Stimulated activated CD8-positive, alpha-beta memory T cell treated with anti-CD3 and anti-CD28 coated beads, Interleukin-7, amount 100 ng/mL, for 48 hours (primary cell): ENCODE measurements around the gene RASA3.

ENCODE experiments used
- DNase-seq, 2 donors: peaks; one replicate each; pipeline ENCODE4 v3.0.0-alpha.2; 2020; ENCODE audit warnings: low read depth in 1 of 2; ENCODE audit errors: extremely low read depth in 1 of 2

The RASA3 gene

GRCh38 chr13:114042066-114042815 is 90.2 kb downstream of the RASA3 start:
- DNase-seq: no peak

- DNase-seq: no peak
Measured at GRCh38 chr13:114041493-114041892, 90.9 kb downstream of the RASA3 start.

GRCh38 chr13:114039471-114040141 is 92.8 kb downstream of the RASA3 start:
- no peak for DNase-seq

GRCh38 chr13:114038900-114039299 is 93.5 kb downstream of the RASA3 start:
- DNase-seq: no peak

- no peak for DNase-seq
Measured at GRCh38 chr13:114038211-114038613, 94.2 kb downstream of the RASA3 start.

GRCh38 chr13:114037674-114038073 is 94.7 kb downstream of the RASA3 start:
- DNase-seq: no peak

GRCh38 chr13:114035583-114036531 is 96.6 kb downstream of the RASA3 start:
- no peak for DNase-seq

- no peak for DNase-seq
Measured at GRCh38 chr13:114035186-114035582, 97.2 kb downstream of the RASA3 start.

GRCh38 chr13:114034481-114034891 is 97.9 kb downstream of the RASA3 start:
- DNase-seq: no peak

- no peak for DNase-seq
Measured at GRCh38 chr13:114033541-114034315, 98.7 kb downstream of the RASA3 start.

GRCh38 chr13:114032126-114032799 is 100.2 kb downstream of the RASA3 start:
- DNase-seq: no peak

GRCh38 chr13:114031631-114032030 is 100.8 kb downstream of the RASA3 start:
- DNase-seq: no peak

- DNase-seq: no peak
Measured at GRCh38 chr13:114030666-114031610, 101.5 kb downstream of the RASA3 start.

GRCh38 chr13:114029866-114030625 is 102.4 kb downstream of the RASA3 start:
- no peak for DNase-seq

GRCh38 chr13:114027826-114028225 is 104.6 kb downstream of the RASA3 start:
- no peak for DNase-seq

- no peak for DNase-seq
Measured at GRCh38 chr13:114027046-114027715, 105.2 kb downstream of the RASA3 start.

GRCh38 chr13:114026481-114026880 is 105.9 kb downstream of the RASA3 start:
- DNase-seq: no peak
